Activated B cell treated with CpG ODN at 0.5 μM for 24 hours (primary cell): ENCODE results near the gene NCOR1. TPM values are rescaled to one million over a fixed set of nuclear protein-coding genes. Genes with fewer than 3 reads are reported as not detected.

ENCODE experiments used
- ATAC-seq: fragments of 200-7000 bp; cut with Tn5 transposase; one replicate; pipeline ENCODE4 v1.10.0; 2021; ENCODE audit warnings: low read depth, mild to moderate bottlenecking, moderate library complexity
- CTCF ChIA-PET: fragments of 350-600 bp; sonication (Branson Sonifier 250); formaldehyde crosslinking; loops from one replicate; lab custom pipeline; 2021; ENCODE audit warnings: antibody characterized with exemption; lab: Charles Lee
- POLR2A ChIA-PET: fragments of 350-600 bp; sonication (Branson Sonifier 250); formaldehyde crosslinking; loops from one replicate; lab custom pipeline; 2021; ENCODE audit warnings: antibody characterized with exemption; lab: Charles Lee
- DNase-seq: peaks from one replicate; pipeline ENCODE4 v3.0.0; 2022
- H3K27ac Mint-ChIP-seq: one replicate; pipeline ENCODE4 v1.8.0; 2020; ENCODE audit warnings: mixed read lengths
- H3K27me3 Mint-ChIP-seq: one replicate; pipeline ENCODE4 v1.8.0; 2021; ENCODE audit warnings: mixed read lengths
- H3K36me3 Mint-ChIP-seq: one replicate; pipeline ENCODE4 v1.8.0; 2021; ENCODE audit warnings: low read depth, mixed read lengths
- H3K4me1 Mint-ChIP-seq: one replicate; pipeline ENCODE4 v1.8.0; 2021; ENCODE audit warnings: mixed read lengths
- H3K4me3 Mint-ChIP-seq: one replicate; pipeline ENCODE4 v1.8.0; 2020; ENCODE audit warnings: mild to moderate bottlenecking, mixed read lengths
- H3K9me3 Mint-ChIP-seq: one replicate; pipeline ENCODE4 v1.8.0; 2020; ENCODE audit warnings: mixed read lengths
- CTCF ChIP-seq: fragments of 200-600 bp; IDR thresholded peaks from one replicate; pipeline ENCODE4 v1.8.0; 2022; ENCODE audit warnings: antibody characterized with exemption, mild to moderate bottlenecking
- intact Hi-C: fragments of 100-400 bp; cut with micrococcal nuclease; formaldehyde crosslinking; loops from one replicate; pipeline ENCODE4 v1.15.1; 2024
- total RNA-seq: library from RNA; stranded (reverse); gene quantifications from 2 replicates; pipeline ENCODE4 v1.2.3, GENCODE V29; 2022

The NCOR1 gene
- total RNA-seq, 1 donor from 2014 or later: 188 TPM

- no peaks in the 10 kb centered on the region for H3K9me3 Mint-ChIP-seq
- H3K4me3 Mint-ChIP-seq: no peak overlapping the region
- DNase-seq: no peak
- intact Hi-C loops: no loop called here
- no peaks in the 10 kb centered on the region for H3K27me3 Mint-ChIP-seq
- peaks cover 16% of the 10 kb centered on the region for H3K4me1 Mint-ChIP-seq
- peaks cover 77% of the 10 kb centered on the region for H3K36me3 Mint-ChIP-seq
- ChIA-PET CTCF (no interaction called here), POLR2A (no interaction called here)
- no peak for ATAC-seq
- H3K27ac Mint-ChIP-seq: no peak overlapping the region
- no peak for TF ChIP-seq CTCF
Measured at GRCh38 chr17:16025202-16025601, 190.1 kb downstream of the NCOR1 start.

- Mint-ChIP-seq H3K9me3 (no peaks in the 10 kb centered on the region), H3K4me1 (peaks cover 16% of the 10 kb centered on the region), H3K27me3 (no peaks in the 10 kb centered on the region), H3K27ac (no peak overlapping the region), H3K36me3 (peaks cover 71% of the 10 kb centered on the region), H3K4me3 (no peak overlapping the region)
- no peak for TF ChIP-seq CTCF
- CTCF ChIA-PET: no interaction called here
- DNase-seq: no peak
- intact Hi-C loops: no loop called here
- POLR2A ChIA-PET: no interaction called here
- no peak for ATAC-seq
Measured at GRCh38 chr17:16023881-16024280, 191.5 kb downstream of the NCOR1 start.

- H3K27ac Mint-ChIP-seq: no peak overlapping the region
- H3K4me1 Mint-ChIP-seq: no peaks in the 10 kb centered on the region
- CTCF ChIA-PET: no interaction called here
- H3K4me3 Mint-ChIP-seq: no peak overlapping the region
- DNase-seq (no peak), ATAC-seq (no peak)
- intact Hi-C loops: no loop called here
- no peaks in the 10 kb centered on the region for H3K27me3 Mint-ChIP-seq
- no peaks in the 10 kb centered on the region for H3K9me3 Mint-ChIP-seq
- peaks cover 51% of the 10 kb centered on the region for H3K36me3 Mint-ChIP-seq
- POLR2A ChIA-PET: no interaction called here
- TF ChIP-seq CTCF: no peak
Measured at GRCh38 chr17:16019347-16019746, 196.0 kb downstream of the NCOR1 start.

- no peak overlapping the region for H3K4me3 Mint-ChIP-seq
- CTCF ChIA-PET: no interaction called here
- ATAC-seq (no peak), DNase-seq (no peak)
- no peaks in the 10 kb centered on the region for H3K27me3 Mint-ChIP-seq
- intact Hi-C loops: no loop called here
- H3K27ac Mint-ChIP-seq: no peak overlapping the region
- H3K4me1 Mint-ChIP-seq: no peaks in the 10 kb centered on the region
- peaks cover 55% of the 10 kb centered on the region for H3K36me3 Mint-ChIP-seq
- no peak for TF ChIP-seq CTCF
- POLR2A ChIA-PET: interaction anchor here (1.5 kb wide), 1 partner anchor 9 kb away, joined by 3 read pairs; no protein-coding TSS in a partner anchor
- H3K9me3 Mint-ChIP-seq: no peaks in the 10 kb centered on the region
Measured at GRCh38 chr17:16013943-16014407, 201.4 kb downstream of the NCOR1 start.

- Mint-ChIP-seq H3K9me3 (no peaks in the 10 kb centered on the region), H3K27ac (no peak overlapping the region), H3K4me3 (no peak overlapping the region), H3K36me3 (peaks cover 81% of the 10 kb centered on the region), H3K27me3 (no peaks in the 10 kb centered on the region), H3K4me1 (no peaks in the 10 kb centered on the region)
- intact Hi-C loops: no loop called here
- ChIA-PET CTCF (no interaction called here), POLR2A (interaction anchor here (1.1 kb wide), 1 partner anchor 14 kb away, joined by 3 read pairs; no protein-coding TSS in a partner anchor)
- ATAC-seq (no peak), DNase-seq (no peak)
- no peak for TF ChIP-seq CTCF
Measured at GRCh38 chr17:16007439-16007838, 207.9 kb downstream of the NCOR1 start.
